ENCODE measurements around the gene FDX1. TPM values are rescaled to one million over a fixed set of nuclear protein-coding genes. Genes with fewer than 3 reads are reported as not detected.

The FDX1 gene
- total RNA-seq, 5 donors from 2014 or later (not counting 1 experiment from before 2014, with no cell fraction given): 9.1 to 12.5 (median 10.1) TPM

Other genes with a start within 250 kb of the FDX1 start
- gene RDX, start 133.3 kb upstream of the FDX1 start, total RNA-seq: 10 to 100 TPM; 14.7 to 22.0 (median 17.7) TPM